Testis (tissue), 2 donors: ENCODE data around the gene MLH3.

ENCODE experiments used
- CTCF ChIP-seq, 3 experiments: fragments of 450-650 bp in 2 of 3; fragments of 200-600 bp in 1 of 3; sonication (generic) in 1 of 3; IDR thresholded peaks; one replicate each; pipeline ENCODE4 v1.5.1; 2016 to 2019; ENCODE audit warnings: antibody characterized with exemption in 3 of 3, mild to moderate bottlenecking in 2 of 3, moderate library complexity in 1 of 3
- POLR2A ChIP-seq: fragments of 450-650 bp; IDR thresholded peaks from one replicate; pipeline ENCODE4 v1.6.1; 2017; ENCODE audit warnings: antibody characterized with exemption, mild to moderate bottlenecking, moderate library complexity

GRCh38 chr14:75064205-75064567 lies 12.9 kb upstream of the MLH3 start:
- TF ChIP-seq POLR2A: no peak
- no peak for TF ChIP-seq CTCF (IDR thresholded peaks at IDR 0.05)
